NCI-H2227 (cell line): ENCODE results near the gene TNIP1.
A peak's percentile ranks its signal among the peaks of the same experiment; 100 is the strongest.

Source experiments
- DNase-seq: peaks from one replicate; lab custom pipeline; 2025; ENCODE audit not compliant: unreplicated experiment; lab: John Stamatoyannopoulos, UW

TNIP1 gene

DNA sequence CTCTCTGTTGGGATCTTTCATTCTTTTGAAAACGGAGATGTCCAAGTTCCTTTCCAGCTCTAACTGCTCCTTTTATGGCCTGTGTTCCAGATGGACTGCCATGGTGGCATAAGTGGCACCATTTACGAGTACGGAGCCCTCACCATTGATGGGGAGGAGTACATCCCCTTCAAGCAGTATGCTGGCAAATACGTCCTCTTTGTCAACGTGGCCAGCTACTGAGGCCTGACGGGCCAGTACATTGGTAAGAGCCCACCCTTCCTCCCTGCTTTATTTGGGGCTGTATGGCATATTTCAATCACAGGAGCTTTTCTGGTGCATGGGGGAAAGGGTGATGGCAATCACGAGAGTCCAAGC, 55.6 kb downstream of the TNIP1 start:
- no peak for DNase-seq

DNA sequence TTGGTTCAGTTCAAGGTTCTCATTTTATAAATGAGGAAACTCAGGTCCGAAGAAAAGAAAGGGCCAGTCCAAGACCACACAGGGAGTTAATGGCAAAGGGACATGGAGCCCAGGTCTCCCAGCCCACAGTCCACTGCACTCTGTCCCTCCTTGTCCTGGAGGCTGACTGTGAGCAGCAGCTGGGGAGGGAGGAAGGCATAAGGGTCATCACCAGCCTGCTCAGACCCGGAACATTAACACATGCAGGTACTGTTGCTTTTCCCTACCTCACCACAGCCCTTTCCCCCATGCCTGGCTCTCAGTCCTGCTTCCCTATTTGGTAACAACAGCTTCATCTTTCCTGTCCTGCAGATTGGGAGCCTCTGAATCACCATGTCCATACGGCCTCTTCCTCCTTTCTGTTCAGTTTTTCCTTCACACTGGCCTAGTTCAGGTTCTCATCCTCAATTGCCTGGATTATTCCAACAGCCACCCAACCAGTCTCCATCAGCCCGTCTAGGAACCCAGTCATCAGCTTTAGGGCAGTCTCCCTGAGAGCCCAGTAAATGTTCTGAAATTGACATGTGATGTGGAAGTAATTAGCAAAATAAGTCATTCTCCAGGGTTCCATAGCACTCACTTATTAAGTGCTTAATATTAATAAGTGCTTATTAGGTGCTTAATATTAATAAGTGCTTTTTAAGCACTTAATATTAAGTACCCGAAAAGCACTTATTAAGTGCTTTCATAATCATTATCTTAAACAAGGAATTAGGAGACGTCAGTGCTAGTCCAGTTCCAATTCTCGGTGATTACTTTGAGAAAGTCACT, 56.2 kb downstream of the TNIP1 start:
- no peak for DNase-seq

DNA sequence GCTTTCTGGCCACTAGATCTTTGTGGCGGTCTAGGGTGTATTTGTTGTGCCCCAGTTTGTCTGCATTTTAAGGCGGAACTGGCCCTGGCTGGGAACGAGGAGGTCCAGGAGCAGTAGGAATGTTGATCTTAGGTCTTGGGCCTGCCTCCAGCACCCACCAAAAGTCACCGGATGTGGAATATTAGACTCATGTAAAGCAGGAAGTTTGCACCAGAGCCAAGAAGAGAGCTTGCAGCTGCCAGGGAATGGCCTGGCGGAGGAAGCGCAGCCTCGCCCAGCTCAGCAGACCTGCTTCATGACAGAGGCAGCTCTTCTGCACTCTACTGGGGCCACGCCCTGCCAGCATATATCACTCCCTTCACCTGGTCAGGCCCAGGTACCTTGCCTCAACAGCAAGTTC, 57.2 kb downstream of the TNIP1 start:
- no peak for DNase-seq

DNA sequence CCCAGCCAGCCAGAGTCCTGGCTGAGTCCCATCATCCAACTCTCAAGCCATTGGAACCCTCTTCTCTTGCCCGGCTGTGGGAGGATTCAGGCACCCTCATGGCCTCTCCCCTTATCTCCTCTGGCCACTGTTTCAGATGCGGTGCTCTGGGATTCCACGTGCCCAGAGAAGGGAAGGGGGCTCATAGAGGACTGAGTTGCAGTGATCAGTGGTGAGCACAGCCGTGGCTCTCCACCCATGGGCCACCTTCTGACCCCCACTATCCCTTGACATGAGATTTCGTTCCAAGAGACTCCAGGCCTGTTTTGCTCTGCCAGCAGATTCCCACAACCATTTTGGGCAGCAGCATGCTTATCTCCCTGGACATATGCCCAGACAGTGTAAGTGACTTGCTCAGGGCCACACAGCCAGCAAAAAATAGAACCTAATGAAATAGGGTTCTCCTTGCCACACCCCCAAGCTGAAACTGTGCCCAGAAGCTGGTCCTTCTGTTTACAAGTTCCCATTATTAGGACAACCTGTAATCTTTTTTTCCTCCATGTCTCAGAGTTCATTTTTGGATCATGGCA, 57.7 kb downstream of the TNIP1 start:
- DNase-seq: no peak

DNA sequence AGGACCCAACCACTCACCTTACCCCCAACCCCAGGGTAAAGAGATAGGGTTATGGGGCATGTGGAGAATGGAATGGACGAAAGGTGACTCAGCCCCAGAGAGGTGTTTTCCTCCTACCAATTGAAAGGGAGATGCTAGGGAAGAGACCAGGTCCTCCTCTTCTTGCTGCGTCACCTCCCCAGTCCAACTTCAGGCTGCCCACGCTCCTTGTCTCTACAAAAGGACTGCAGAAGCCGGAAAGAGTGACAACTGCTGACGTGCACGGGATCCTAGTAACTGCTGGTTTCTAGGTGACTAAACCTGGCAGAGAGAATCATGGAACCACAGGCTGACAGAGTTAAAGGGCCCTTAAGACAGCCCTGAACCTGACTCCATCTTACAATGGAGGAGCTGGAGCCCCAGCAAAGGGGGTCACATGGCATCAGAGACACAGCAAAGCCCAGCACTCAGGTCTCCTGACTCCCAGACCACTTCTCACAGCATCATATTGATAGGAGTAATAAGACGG, 58.3 kb downstream of the TNIP1 start:
- no peak for DNase-seq

DNA sequence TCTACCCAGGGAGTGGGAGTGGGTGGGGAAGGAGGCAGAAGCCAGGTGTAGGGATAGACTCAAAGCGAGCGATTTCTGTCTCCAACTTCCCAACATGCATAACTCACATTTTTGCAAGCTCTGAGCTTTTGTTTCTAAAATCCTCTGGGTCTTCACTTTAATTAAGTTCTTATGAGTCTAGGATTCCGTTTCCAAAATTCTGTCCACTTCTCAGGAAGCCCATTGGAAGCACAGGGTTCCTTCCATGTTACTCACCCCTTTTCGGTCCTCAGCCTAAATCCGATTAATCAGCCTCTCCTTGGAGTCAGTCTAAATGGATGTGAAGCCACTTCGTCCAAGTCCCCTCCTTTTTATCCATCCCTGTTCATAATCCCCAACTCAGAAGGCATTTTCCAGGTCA, 59.1 kb downstream of the TNIP1 start:
- DNase-seq: no peak

DNA sequence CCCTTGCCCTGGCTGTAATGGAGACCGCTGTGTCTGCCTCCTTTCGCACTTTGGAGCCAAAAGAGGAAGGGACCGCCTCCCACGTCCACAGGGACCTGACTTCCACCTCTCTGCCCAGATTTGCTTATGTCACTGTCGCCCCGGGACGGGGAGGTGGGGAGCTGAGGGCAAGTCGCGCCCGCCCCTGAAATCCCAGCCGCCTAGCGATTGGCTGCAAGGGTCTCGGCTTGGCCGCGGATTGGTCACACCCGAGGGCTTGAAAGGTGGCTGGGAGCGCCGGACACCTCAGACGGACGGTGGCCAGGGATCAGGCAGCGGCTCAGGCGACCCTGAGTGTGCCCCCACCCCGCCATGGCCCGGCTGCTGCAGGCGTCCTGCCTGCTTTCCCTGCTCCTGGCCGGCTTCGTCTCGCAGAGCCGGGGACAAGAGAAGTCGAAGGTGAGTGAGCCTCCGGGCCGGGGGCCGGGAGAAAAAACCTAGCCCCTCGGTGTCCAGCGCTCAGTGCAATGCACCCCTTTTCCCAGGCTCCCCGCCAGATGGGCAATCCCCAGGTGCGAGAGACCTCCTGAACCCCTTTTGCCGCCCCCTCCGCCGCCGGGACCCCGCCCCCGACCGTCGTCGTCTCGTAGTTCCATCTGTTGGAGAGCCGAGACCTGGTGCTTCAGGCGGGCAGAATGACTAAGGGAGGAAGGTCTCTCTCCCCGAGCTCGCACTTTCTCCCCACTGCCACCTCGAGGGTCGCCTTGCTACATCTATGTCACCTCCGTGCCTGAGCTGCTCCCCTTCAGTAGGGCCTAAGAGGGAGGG, 60.3 kb downstream of the TNIP1 start, which contains the start of gene GPX3:
TSS of gene GPX3 (plus strand) at position 288 of the 807 bp plus-strand sequence. CDS start at position 352, 64 bp downstream.
- DNase-seq: peak; percentile 61

DNA sequence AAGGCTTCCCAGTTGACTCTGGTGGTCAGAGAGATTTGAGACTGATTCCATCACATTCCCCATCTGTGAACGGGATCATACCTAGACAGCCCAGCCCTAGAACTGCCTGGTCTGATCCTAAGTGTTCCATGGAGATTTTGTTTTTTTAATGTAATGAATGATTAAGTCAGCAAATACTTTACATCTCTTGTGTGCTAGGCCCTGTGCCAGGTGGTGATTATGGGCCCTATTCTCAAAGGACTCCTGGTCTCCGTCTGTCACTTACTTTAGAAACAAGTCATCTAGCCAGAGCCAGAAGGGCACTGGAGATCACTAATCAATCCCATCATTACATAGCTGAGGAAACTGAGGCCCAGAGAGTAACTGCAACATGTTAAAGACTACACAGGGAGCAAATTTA, 61.5 kb downstream of the TNIP1 start:
- no peak for DNase-seq

DNA sequence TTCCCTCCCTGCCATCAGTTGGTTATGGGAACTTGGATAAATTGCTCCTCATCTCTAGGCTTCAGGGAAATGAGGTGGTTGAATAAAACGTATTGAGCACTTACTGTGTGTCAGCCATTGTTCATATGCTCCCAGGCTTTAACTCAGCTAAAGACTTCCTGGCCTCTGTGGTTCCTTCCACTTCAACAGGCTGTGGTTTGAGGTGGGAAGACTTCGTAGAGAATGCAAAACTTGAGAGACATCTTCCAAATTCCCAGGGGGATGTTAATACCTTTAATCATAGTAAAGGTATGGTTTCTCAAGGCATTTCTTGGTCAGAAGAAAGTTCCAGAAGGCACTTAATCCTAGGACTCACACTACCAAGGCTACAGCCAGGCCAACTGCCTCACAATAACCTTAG, 62.0 kb downstream of the TNIP1 start:
- no peak for DNase-seq

DNA sequence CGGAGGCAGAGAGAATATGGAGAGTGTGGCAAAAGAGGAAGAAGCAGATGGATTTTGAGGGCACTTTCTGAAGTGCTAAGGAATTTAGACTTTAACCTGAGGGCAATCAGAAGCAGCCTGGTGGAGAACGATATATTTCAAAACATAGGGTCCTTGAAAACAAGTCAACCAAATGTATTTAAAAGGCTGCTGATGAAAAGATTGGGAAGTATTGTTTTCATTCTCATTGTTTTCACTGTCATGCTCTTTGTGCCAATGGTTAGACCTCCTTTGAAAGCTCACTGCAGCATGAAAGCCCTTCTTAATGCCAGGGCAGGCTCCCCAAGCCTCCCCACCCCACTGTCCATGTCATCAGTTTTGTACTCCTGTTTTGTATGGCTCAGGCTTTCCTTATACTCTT, 62.9 kb downstream of the TNIP1 start:
- DNase-seq: no peak

DNA sequence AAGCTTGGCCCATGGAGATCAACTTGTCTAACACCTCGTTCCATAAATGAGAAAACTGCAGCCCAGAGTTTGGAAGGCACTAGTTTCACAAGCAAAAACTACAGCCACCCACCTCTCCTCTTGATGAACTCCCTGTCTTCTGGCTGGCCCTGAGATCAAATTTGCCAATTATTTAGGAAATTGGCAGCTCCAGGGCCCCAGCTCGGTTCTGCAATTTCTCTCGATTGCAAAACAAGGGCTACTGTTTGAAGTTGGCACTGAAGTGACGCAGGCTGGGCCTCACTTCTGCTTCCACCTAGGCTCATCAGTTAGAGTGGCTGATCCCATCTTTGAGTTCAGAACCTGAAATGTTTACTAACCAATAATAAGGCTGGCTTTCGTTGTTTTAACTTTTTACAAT, 64.1 kb downstream of the TNIP1 start:
- no peak for DNase-seq

DNA sequence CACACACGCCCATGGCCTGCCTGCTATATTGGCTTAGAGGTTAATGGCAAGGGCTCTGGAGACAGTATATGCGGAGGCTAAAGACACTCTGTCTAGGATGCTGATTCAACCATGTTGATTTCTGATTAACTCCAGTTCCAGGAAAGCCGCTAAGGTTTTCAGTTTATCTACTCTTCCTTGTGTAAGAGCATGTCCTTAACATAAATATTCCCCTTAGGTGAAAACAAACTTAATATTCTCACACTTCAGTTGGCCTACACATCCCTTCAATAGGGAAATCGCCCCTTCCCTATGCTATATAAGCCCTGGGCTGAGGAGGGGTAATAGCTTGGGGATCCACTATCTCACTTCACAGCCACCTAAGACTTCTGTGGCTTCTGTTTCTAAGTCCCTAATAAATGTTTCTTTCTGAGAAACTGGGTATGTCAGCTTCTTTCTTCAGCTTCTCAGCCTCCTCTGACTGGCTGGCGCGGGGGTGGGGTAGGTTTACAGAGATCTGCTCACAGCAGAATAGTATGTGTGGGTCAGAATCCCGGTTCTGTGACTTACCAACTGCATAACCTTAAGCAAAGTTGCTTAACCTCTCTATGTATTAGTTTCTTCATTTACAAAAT, 64.8 kb downstream of the TNIP1 start:
- no peak for DNase-seq

DNA sequence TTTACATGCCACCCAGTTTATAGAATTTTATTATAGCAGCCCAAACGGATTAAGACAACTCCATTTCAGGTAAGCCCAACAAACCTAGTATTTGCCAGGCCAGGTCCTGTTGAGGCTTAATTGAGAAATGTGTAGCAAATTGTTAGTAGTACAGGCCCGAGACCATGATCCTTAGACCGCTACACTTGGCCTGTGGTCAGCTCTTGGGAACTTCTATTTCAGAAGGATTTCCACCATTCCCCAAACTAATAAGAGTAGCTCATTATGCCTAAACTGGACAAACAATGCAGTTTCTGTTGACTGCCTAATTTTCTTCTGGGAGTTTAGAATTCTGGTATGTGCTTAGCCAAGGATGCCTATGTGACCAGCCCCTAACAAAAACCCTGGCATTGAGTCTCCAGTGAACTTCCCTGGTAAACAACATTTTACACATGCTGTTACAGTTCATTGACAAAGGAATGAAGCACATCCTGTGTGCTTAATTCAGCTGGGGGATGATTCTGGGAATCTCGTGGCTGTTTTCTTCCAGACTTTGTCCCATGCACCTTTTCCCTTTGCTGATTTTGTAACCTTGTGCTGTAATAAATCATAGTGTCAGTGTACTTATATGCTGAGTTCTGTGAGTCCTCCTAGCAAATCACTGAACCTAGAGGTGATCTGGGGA, 66.0 kb downstream of the TNIP1 start:
- no peak for DNase-seq

DNA sequence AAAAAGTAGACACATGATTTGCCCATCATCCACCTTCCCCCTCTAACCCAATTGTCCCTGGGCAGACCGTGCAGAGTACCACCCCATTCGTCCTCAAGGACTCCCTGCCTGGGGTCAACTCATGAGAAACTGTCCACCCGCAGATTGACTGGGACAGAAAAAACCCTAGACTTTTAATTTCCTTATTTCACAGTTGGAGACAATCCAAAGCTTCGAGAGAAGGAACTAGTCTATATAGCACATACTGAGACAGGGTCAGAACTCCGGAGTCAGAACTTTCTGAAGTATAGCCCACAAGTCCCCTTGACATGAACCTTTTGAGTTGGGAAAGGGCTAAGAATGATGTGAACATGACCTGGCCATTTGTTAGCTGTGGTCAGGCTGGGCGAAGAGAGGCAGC, 68.0 kb downstream of the TNIP1 start:
- DNase-seq: no peak

DNA sequence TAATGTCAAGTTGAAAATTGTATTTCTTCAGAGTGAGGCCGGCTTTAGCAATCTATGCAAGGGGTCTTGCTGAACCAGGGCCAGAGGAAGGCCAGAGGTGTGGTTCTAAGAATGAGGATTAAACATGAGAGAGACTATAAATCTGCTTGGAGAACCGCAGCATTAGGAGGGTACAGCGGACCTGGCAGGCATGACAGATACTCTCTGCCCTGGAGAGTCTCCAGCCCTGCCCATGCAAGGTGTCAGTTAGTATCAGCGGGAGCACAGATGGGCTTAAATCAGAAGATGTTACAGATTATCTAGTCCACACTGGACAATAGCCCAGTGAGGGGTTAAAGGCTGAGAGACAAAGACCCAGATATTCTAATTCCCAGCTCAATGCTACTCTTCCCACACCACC, 71.9 kb downstream of the TNIP1 start:
- no peak for DNase-seq

DNA sequence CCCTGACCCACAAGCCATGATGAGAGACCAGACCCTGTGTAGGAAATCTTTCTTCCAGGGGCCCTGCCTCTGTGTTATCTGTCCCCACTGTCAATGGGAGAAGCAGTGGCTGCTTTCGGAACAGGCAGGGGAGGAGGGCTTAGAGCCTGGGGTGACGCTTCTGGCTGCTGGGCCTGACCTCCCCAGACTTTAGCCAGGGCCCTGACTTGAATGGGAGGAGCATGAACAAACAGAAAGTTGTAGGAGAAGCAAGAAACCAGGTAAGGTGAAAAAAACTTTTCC, 72.7 kb downstream of the TNIP1 start:
- DNase-seq: no peak

DNA sequence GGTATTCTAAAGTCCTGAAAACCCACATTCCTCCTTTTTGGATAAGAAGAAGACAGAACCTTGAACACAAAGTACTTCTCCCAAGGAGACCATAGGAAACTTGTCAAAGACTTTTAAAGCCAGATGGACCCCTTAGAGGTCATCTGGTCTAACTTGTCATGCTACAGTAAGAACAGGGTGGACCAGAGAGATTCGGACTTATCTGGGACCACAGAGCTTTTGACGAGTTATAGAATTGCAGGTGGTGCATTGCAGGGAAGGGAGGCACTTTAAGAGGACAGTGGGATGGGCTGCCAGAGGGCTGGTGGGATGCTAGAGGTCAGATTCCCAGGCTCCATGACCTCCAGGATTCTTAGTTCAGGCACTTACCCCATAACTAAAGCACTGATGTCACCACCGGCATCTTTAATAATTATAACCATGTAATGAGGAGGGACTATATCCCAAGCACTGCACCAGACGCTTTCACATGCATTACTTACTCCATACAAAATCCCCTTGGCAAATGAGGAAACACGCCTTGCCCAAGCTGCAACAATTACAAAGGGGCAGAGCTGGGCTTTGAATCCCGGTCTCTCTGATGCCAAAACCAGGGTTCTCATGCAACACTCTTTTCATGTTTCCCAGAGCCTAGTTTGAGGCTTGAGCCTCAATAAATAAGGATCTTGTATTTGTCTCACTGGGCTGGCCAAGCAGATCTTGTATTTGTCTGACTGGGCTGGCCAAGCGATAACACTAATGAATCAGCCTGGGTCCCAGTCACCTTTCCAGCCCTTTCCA, 73.2 kb downstream of the TNIP1 start:
- DNase-seq: no peak

DNA sequence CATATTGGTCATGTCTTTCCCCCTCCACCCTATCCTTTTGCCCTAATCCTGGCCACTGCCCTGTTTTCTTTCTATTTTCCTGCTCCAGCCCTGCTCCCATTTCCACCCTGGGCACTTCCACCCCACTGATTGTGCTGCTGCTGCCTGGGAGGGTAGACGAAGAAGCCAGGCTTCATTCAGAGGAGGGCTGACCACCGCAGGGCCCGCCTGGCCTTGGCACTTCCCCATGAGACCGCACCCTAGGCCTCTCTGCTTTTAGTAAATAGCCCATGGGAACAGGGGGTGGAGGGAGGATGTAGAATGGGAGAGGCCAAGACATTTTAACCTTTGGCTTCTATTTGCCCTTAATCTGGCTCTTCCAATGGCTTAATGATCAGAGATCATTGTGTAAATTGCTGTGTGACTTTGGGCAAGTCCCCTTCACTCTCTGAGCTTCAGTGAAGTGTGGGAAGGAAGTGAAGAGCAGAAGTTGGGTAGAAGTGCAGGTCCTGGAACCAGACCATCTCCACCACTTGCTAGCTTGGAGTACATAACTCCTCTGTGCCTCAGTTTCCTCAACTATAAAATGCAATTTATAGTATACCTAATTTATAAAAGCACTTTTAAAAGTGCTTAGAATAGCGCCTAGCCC, 74.0 kb downstream of the TNIP1 start:
- no peak for DNase-seq

DNA sequence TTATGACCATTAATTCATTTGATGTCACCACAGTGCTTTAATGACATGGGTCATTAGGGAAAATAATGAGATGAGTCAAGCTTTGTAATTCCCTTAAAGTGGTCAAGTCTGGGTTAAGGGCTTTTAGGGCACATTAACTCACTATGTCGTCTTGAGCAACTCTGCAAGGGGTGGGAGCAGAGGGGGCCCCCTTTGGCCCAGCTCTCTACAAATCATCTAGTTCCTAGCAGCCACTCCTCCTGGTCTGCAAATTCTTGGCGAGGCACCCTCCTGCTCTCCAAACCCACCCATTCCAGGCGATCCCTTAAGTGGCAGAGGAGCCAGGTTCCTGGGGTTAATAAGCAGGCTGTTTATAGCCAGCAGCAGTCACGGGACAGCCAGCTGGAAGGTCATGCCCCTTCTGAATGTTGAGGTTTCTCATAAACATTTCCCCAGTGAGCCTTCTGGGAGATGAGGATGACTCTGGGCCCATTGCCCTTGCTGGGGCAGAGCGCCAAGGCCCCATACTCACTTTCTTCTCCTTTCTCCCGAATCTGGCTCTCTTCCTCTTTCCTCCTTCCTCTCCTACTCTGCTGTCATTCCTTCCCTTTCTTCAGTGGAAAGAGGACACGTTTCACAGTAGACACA, 74.8 kb downstream of the TNIP1 start:
- DNase-seq: no peak
